HG02970 (cell line): Measurements from ENCODE around the gene PUSL1.

Experiments
- ATAC-seq: cut with Tn5 transposase; IDR thresholded peaks from one replicate; pipeline ENCODE4 v1.9.1; 2021; ENCODE audit warnings: mild to moderate bottlenecking, moderate library complexity, moderate number of reproducible peaks; ENCODE audit not compliant: unreplicated experiment, low FRiP score

The PUSL1 gene

DNA sequence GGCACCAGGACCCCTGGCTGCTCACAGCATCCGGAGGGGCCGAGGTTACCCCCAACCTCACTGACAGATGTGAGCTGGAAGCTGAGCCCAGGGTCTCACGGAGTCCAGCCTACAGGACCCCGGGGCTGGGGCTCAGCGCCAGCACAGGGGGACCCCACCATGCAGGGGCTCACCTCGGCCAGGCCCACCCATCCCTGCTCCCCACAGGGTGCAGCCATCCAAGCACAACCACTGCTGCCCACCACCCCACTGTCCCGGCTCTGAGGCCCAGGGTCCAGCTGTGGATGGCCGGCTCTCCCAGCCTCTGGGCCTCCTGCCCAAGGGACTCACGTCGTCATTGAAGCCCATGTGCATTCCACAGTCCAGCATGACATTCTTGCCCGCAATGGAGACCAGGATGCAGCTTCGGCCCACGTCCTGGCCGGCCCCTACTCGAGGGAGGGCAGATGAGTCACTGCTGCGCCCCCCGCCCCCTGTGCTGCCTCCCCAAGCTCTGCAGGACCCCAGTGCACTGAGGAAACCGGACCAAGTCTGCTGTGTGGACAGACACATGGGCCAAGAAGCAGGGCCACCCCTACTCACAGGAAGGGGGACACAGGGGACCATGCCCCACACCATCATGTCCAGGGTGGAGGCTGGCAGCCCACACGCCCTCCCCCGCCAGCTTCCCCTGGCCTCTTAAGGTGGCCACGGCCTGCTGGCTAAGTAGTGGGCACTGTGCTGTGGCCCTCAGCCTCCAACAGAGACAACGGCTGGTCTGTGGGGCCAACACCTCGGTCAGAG, 12.5 kb downstream of the PUSL1 start:
- no peak for ATAC-seq

DNA sequence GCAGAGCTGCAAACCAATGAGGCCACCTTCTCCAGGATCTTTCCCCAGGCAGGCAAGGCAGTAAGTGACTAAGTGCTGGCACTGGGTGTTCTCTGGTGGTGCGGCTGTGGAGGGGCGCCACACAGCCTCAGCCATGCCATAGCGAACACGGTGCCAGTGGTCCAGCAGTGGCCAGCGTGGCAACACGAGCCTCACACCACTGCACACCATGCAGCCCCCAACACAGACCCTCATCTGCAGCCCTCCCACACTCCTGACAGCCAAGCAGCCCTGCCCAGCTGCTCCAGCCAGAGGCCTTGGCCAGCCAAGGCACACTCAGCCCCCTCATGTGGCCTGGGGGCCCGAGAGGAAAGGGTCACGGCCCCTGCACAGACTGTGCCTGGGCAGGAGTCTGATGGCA, 13.1 kb downstream of the PUSL1 start:
- ATAC-seq: no peak

DNA sequence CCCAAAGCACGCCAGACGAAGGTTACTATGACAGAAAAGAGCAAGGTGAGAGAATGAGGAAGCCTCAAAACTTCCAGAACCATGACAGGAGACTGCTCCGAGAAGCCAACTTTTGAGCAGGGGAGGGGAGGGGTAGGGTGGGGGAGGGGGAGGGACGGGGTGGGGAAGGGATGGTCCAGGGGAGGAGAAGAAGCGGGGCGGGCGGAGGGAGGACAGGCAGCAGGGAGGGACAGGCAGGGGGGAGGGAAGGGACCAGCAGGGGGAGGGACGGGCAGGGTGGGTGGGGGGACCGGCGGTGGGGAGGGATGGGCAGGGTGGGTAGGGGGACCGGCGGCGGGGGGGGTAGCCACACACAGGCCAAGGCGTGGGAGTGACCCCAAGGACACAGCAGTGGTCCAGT, 14.0 kb downstream of the PUSL1 start:
- no peak for ATAC-seq

DNA sequence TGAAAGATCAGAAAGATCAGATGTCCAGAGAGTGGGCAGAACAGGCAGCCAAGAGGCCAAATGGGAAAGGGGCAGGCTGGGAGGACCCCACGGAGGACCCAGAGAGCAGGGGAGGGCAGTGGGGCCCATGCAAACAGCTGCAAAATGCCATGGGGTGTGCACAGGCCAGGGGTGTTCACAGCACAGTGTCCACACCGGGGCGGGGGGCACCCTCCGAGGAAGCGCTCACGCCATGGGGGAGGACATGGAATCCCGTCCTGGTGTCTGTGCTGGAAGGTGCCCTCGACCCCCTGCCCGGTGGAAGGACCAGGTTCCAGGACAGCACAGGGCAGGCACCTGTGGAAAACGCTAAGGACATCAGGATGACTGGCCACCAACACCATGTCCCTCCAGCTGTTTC, 14.6 kb downstream of the PUSL1 start:
- no peak for ATAC-seq

- peak; percentile 20 for ATAC-seq
Observed at GRCh38 chr1:1324084-1324523, 15.7 kb downstream of the PUSL1 start.

GRCh38 chr1:1324524-1325287, 16.3 kb downstream of the PUSL1 start, which contains the start of the genes CPTP and INTS11:
Gene CPTP, plus strand, starts transcription at chr1:1324802. Its CDS starts 2,109 bp downstream, at chr1:1326911.
Gene INTS11, minus strand, starts transcription at chr1:1324660. Its CDS starts 52 bp downstream, at chr1:1324608.
- ATAC-seq: peak; percentile 79

- no peak for ATAC-seq
Observed at GRCh38 chr1:1325288-1326074, 17.1 kb downstream of the PUSL1 start.

GRCh38 chr1:1326075-1326605, 17.7 kb downstream of the PUSL1 start:
- no peak for ATAC-seq

DNA sequence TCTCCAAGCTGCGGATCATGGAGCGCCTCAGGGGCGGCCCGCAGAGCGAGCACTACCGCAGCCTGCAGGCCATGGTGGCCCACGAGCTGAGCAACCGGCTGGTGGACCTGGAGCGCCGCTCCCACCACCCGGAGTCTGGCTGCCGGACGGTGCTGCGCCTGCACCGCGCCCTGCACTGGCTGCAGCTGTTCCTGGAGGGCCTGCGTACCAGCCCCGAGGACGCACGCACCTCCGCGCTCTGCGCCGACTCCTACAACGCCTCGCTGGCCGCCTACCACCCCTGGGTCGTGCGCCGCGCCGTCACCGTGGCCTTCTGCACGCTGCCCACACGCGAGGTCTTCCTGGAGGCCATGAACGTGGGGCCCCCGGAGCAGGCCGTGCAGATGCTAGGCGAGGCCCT, 18.9 kb downstream of the PUSL1 start:
- no peak for ATAC-seq

- ATAC-seq: no peak
Observed at GRCh38 chr1:1328254-1328653, 19.9 kb downstream of the PUSL1 start.

- ATAC-seq: no peak
Observed at GRCh38 chr1:1329304-1330210, 21.2 kb downstream of the PUSL1 start.

DNA sequence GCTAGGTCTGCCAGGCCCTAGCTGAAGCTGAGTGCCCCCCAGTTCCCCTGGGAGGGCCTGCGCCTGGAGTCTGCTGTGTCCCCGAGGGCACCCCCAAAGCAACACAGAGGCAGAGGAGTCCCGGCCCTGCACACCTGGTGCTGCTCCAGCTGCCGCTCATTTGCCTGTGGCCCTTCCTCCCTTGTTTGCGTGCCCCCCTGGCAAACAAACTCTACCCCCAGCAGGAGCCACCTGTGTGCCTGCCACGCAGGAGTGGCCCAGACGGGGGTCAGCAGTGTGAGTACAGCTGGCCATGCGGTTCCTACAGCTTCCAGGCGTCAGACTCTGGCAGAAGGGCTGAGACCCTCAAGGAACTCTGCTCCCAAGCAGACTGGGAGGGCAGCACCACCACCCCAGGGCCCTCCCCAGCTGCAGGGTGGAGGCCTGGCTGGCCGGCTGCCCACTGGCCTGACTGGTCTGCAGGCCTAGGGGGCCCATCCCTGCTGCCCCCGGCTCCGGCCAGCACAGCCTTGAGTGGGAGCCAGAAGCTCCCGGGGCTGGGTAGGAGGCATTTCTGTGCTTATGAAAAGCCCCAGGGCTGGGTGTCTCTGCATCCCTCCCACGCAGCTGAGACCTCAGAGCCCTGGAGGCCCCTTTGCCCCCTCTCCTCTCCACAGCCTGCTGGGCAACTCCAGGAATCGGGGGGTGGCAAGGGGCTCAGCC, 22.1 kb downstream of the PUSL1 start:
- no peak for ATAC-seq

DNA sequence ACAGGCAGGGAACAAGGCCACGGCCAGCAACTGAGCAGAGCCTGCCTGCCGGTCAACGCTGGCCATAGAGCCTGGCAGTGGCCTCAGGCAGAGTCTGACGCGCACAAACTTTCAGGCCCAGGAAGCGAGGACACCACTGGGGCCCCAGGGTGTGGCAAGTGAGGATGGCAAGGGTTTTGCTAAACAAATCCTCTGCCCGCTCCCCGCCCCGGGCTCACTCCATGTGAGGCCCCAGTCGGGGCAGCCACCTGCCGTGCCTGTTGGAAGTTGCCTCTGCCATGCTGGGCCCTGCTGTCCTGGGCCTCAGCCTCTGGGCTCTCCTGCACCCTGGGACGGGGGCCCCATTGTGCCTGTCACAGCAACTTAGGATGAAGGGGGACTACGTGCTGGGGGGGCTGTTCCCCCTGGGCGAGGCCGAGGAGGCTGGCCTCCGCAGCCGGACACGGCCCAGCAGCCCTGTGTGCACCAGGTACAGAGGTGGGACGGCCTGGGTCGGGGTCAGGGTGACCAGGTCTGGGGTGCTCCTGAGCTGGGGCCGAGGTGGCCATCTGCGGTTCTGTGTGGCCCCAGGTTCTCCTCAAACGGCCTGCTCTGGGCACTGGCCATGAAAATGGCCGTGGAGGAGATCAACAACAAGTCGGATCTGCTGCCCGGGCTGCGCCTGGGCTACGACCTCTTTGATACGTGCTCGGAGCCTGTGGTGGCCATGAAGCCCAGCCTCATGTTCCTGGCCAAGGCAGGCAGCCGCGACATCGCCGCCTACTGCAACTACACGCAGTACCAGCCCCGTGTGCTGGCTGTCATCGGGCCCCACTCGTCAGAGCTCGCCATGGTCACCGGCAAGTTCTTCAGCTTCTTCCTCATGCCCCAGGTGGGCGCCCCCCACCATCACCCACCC, 22.9 kb downstream of the PUSL1 start, which contains the start of gene TAS1R3:
Gene TAS1R3 (plus strand): TSS at position 213 of the 898 bp plus-strand sequence. CDS start 66 bp downstream, at position 279.
- ATAC-seq: no peak

GRCh38 chr1:1332031-1332755, 23.8 kb downstream of the PUSL1 start:
- ATAC-seq: no peak

- no peak for ATAC-seq
Observed at GRCh38 chr1:1332774-1333480, 24.5 kb downstream of the PUSL1 start.

GRCh38 chr1:1333551-1334241, 25.3 kb downstream of the PUSL1 start:
- no peak for ATAC-seq
